ENCODE results near the gene RER1.

Gene RER1

GRCh38 chr1:2380816-2381591 is 10.6 kb upstream of the RER1 start:
- CTCF ChIA-PET, result interaction anchor here (0.6 to 9.5 kb wide), 26 partner anchors 8 to 1239 kb away, joined by 3 to 182 read pairs (median 5); partner anchors contain the start of genes FAAP20, MORN1 and RER1
- POLR2A ChIA-PET, result no interaction called here
- no peak for TF ChIP-seq CTCF (IDR thresholded peaks at IDR 0.05; ENCODE audit: control extremely low read depth, extremely low read depth, low read depth, missing control alignments)
- DNase-seq (ENCODE audit: extremely low spot score), result no peak

- ChIA-PET POLR2A (interaction anchor here (0.9 kb wide), 1 partner anchor 154 kb away, joined by 3 read pairs; the partner anchor contains the start of gene SKI), CTCF (interaction anchor here (0.6 to 9.5 kb wide), 29 partner anchors 8 to 1238 kb away, joined by 3 to 182 read pairs (median 4); partner anchors contain the start of genes FAAP20, MORN1 and RER1)
- DNase-seq (ENCODE audit: extremely low spot score), result peak; percentile 92
- peak; percentile 96 for TF ChIP-seq CTCF (IDR thresholded peaks at IDR 0.05; ENCODE audit: control extremely low read depth, extremely low read depth, low read depth, missing control alignments)
Observed at GRCh38 chr1:2381741-2382620, 9.7 kb upstream of the RER1 start.

- TF ChIP-seq CTCF (IDR thresholded peaks at IDR 0.05; ENCODE audit: control extremely low read depth, extremely low read depth, low read depth, missing control alignments), result peak; percentile 37
- ChIA-PET POLR2A (interaction anchor here (0.9 kb wide), 1 partner anchor 155 kb away, joined by 3 read pairs; the partner anchor contains the start of gene SKI), CTCF (interaction anchor here (0.6 to 9.5 kb wide), 17 partner anchors 9 to 1237 kb away, joined by 3 to 182 read pairs (median 5); partner anchors contain the start of genes FAAP20, MORN1 and RER1)
- DNase-seq (ENCODE audit: extremely low spot score), result peak; percentile 65
Observed at GRCh38 chr1:2382621-2383361, 8.8 kb upstream of the RER1 start.

- ChIA-PET CTCF (interaction anchor here (0.6 to 9.5 kb wide), 3 partner anchors 8 to 192 kb away, joined by 3 to 182 read pairs (median 4); partner anchors contain the start of genes FAAP20, MORN1 and RER1), POLR2A (no interaction called here)
- DNase-seq (ENCODE audit: extremely low spot score), result no peak
- no peak for TF ChIP-seq CTCF (IDR thresholded peaks at IDR 0.05; ENCODE audit: control extremely low read depth, extremely low read depth, low read depth, missing control alignments)
Observed at GRCh38 chr1:2383576-2383975, 8.1 kb upstream of the RER1 start.

GRCh38 chr1:2384130-2384860 is 7.3 kb upstream of the RER1 start:
- ChIA-PET CTCF (interaction anchor here (1.1 to 9.5 kb wide), 2 partner anchors 185 to 192 kb away, joined by 4 to 182 read pairs; partner anchors contain the start of gene FAAP20), POLR2A (no interaction called here)
- no peak for TF ChIP-seq CTCF (IDR thresholded peaks at IDR 0.05; ENCODE audit: control extremely low read depth, extremely low read depth, low read depth, missing control alignments)
- no peak for DNase-seq (ENCODE audit: extremely low spot score)

Measured in GM10248 (cell line).